GM12872 (cell line): Measurements from ENCODE around the gene FAM114A1.

ENCODE experiments used
- TF ChIP-seq, protein P1 (sequence below): IDR thresholded peaks from 3 replicates; pipeline ENCODE4 v1.5.1; 2011; ENCODE audit warnings: low read depth, mild to moderate bottlenecking, low read length, moderate library complexity; ENCODE audit not compliant: insufficient read depth

Gene FAM114A1

DNA sequence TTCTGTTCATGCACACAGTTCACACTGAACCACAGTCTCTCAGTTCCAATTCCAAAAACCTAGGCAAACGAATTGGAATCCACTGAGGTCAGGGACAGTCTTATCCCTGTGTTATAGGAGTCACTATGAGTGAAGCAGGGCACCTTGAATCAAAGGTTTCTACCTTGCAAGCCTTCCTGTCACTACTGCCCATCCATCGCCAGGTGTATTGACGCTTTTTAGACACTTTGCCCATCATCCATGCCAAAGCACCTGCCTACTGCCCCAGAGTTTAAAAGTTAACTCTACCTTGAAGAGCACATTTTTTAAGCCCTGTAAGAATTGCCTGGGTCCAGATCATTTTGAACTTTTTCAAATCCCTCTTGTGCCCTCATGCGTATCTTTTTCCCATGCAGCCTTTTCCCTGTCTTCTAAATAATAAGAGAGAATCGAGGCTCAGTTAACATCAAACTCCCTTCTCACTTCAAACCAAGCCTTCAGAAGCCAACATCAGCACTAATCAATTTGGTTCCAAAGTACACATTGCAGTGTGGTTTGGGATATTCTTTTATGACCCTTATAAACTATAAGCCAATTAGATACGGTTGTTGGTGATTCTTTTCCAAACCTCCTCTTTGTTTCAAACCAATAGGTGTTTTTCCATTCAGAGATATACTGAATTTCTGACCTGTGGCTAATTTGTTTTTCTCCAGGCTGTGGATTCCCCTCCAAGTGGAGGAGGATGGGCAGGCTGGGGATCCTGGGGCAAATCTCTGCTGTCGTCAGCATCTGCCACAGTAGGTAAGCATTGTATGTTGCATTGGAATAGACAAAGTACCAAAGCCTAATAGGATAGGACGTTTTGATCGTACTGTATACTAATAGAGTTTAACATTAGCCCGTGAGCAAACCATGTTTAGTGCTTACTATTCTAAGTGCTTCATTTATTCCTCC lies 23.7 kb downstream of the FAM114A1 start:
- TF ChIP-seq, protein P1, sequence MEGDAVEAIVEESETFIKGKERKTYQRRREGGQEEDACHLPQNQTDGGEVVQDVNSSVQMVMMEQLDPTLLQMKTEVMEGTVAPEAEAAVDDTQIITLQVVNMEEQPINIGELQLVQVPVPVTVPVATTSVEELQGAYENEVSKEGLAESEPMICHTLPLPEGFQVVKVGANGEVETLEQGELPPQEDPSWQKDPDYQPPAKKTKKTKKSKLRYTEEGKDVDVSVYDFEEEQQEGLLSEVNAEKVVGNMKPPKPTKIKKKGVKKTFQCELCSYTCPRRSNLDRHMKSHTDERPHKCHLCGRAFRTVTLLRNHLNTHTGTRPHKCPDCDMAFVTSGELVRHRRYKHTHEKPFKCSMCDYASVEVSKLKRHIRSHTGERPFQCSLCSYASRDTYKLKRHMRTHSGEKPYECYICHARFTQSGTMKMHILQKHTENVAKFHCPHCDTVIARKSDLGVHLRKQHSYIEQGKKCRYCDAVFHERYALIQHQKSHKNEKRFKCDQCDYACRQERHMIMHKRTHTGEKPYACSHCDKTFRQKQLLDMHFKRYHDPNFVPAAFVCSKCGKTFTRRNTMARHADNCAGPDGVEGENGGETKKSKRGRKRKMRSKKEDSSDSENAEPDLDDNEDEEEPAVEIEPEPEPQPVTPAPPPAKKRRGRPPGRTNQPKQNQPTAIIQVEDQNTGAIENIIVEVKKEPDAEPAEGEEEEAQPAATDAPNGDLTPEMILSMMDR = no peak

DNA sequence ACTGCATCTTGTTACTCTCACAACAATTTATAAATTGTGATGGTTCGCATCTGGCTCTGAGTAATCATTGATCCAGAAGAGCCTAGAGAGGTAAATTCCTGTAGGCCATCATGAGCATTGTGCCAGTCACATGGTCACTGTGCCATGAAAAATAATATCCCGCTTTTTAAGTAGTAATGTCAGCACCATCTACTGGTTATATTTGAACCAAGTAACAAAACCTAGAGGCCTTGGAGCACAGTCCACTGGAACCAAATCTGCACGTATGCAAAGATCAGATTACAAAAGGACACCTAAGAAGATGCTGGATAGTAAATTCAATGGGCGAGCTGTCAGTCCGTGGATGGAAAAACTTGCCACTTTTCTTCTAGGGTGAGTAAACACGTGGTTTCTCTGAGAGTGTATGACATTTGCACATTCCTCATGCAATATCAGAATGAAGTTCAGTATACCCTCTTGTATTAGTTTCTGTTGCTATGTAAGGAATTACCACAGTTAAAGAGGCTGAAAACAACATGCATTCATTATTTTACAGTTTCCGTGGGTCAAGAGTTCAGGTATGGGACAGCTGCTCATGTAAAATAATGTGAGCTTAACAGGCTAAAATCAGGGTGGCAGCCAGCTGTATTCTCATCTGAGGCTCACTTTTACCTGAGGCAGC lies 26.8 kb downstream of the FAM114A1 start:
- TF ChIP-seq, protein P1 = no peak

DNA sequence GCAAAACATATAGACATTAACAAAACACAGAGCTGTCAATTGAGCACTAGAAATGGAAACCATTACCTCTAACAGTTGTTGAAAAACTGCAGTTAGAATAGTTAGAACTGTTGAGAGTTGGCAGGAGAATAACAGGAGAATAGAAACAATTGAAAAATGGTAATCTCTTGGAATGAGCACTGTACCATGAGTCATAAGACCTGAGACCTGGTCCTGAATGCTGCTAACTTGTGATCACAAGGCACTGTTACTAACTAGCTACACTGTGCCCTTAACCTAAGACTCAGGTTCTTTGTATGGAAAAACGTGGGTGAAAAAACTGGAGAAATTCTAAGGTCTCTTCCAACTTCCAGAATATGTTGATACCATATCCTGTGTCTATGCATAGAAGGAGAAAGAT lies 29.3 kb downstream of the FAM114A1 start:
- TF ChIP-seq, protein P1 = no peak

DNA sequence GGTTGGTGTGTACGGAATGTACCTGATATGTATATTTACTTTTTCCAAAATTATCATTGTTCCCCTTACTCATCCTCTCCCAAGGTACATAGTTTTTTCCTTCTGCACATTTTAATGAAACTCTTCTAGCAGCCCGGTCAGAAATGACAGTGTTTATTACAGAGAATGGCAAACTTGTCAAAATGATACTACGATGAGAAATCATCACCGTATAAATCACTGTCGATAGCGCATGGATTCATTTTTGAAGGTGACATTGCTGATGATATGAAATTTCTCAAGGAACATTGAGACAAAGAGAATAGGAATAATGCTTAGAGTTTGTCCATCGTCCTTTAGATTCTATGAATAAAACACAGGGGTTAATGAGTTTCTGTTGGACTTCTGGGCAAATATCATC lies 30.6 kb downstream of the FAM114A1 start:
- TF ChIP-seq, protein P1 = no peak

GRCh38 chr4:38902221-38902620 lies 34.6 kb downstream of the FAM114A1 start:
- TF ChIP-seq, protein P1 = no peak

GRCh38 chr4:38902695-38903094 lies 35.1 kb downstream of the FAM114A1 start:
- TF ChIP-seq, protein P1 = peak; percentile 26; the same call in 1 of the 3 replicates

DNA sequence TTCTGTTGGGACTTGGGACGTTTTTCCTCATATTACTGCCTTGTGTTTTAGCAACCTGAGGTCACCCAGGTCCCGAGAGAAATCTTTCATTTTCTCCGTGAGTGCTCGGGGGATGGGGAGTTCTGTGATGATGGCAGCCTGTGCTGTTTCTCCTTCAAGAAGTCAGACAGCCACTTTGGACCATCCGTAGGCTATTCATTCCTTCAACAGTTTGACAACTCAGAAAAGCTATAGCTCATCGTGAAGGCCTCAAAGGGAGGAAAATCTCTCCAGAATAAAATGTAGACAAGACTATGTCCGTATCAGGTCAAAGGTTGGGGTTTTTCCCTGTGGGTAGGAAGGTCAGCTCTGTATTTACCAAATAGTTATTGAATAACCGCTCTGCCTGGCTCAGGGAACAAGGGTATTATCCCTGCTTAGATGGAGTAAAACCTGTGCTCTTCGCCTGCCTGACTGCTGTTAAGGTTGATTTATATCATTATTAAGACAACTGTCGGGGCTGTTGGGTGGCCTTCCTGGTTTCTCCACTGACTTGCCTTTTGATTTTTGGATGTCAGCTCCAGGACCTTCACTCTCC lies 36.6 kb downstream of the FAM114A1 start:
- TF ChIP-seq, protein P1 = no peak
